Activated CD4-positive, alpha-beta T cell treated with anti-CD3 and anti-CD28 coated beads, Interleukin-2, amount 50 U/mL, for 48 hours (primary cell): ENCODE data around the gene ITPK1.

ENCODE experiments used
- DNase-seq, 2 experiments: peaks; one replicate each; pipeline ENCODE4 v3.0.0-alpha.2; 2020

Gene ITPK1

GRCh38 chr14:92985521-92985920 lies 130.2 kb downstream of the ITPK1 start:
- DNase-seq = no peak

GRCh38 chr14:92984896-92985295 lies 130.8 kb downstream of the ITPK1 start:
- DNase-seq = no peak

GRCh38 chr14:92984082-92984788 lies 131.5 kb downstream of the ITPK1 start:
- no peak for DNase-seq

DNA sequence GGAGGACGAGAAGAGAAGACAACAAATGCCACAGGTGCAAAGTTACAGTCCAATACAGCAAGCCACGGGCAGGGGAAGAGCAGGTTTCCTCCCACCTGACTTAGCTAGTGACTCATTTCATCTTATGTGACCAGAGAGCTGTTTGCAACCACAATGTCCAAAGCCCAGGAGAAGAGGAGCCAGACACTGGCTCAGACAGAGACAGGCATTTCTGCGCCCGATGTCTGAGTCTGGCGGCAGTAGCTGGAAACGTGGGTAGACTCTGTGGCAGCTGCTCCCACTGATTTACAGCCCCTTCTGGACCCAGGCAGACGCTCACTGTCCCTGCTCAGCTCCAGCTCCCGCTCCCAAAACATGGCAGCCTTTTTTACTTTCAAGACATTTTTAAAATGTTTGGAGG lies 132.8 kb downstream of the ITPK1 start:
- no peak for DNase-seq

DNA sequence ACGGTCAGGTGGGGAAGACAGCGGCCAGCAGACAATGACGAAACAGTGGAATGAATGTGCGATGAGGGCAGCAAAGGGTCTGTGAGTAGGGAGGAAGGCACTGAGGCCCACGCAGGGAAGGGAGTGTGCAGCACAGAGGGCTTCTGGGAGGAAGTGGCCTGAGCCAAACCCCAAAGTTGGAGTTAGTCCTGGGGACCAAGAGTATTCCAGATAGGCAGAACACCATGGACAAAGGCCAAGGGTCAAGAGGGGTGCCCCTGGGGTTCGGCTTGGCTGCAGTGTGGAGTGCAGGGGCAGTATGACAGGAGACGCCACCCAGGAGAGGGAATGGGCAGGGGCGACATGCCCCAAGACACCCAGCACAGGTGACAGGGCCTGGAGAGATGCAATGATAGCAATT lies 134.0 kb downstream of the ITPK1 start:
- DNase-seq = no peak

DNA sequence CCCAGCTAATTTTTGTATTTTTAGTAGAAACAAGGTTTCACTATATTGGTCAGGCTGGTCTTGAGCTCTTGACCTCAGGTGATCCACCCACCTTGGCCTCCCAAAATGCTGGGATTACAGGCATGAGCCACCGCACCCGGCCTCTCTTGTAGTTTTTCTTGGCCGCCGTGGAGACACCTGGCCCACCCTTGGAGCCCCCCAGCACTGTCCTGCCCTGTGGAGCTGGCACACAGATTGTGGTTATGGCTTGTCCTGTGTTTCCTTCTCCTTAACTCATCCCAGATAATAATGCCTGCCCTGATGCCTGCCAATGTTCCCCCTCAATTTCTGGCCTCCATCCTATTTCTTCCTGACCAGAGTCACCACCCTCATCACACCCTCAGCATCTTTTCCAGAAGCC lies 134.9 kb downstream of the ITPK1 start:
- DNase-seq = no peak

DNA sequence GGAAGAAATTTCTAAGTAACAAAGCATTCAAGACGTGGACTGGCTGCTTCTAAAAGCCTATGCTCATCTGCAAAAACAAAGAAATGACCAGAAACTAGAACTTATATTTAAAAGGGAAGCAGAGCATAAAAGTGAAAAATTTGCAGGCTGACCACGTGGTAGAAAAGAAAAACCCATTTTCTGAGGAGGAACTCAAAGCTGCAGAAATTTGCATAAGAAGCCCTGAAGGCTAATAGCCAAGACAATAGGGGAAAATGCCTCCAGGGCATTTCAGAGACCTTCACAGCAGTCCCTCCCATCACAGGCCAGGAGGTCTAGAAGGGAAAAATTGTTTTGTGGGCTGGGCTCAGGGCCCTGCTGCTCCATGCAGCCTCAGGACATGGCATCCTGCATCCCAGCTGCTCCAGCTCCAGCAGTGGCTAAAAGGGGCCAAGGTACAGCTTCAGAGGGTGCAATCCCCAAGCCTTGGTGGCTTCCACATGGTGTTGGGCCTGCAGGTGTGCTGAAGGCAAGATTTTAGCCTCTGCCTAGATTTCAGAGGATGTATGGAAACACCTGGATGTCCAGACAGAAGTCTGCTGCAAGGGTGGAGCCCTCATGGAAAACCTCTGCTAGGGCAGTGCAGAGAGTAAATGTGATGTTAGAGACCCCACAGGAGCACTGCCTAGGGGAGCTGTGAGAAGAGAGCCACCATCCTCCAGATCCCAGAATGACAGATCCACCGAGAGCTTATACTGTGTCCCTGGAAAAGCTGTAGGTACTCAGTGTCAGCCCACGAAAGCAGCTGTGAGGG lies 137.3 kb downstream of the ITPK1 start:
- DNase-seq = no peak

- DNase-seq = no peak
Observed at GRCh38 chr14:92976268-92976667, 139.5 kb downstream of the ITPK1 start.

DNA sequence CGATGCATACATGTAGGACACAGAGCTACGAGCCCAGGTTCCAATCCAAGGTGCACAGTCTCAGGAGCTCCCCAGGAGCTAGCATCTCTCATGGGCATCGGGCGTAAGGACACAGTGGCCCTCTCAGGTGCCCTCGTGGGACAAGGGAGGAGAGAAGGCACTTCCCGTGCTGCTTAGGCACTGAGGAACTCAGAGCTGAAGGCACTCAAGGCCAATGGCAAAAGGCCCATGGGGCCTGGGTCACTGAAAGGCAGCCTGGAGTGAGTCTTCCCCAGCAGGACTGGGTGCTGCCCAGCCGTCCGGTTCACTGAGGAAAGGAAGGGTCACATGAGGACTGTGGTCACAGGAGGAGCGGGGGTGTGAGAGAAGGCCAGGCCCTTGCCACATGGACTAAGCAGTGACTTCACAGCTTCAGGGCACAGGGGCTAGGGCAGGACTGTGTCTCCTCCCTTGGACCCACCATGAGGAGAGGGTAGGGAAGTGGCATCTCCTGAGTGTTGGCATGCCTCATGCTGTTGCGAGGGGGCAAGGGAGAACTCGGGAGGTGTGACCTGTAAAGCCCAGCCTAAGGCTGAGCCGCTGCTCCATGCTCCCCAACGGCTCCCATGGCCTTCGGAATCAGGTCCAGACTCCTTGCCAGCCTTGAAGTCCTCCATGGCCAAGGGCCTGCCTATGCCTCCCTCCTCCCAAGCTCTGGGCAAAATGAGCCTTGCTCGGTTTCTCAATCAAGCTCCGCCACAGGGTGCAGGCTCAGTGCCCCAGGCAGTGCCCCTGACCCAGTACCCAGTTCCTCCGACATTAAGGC lies 141.0 kb downstream of the ITPK1 start:
- DNase-seq = no peak

DNA sequence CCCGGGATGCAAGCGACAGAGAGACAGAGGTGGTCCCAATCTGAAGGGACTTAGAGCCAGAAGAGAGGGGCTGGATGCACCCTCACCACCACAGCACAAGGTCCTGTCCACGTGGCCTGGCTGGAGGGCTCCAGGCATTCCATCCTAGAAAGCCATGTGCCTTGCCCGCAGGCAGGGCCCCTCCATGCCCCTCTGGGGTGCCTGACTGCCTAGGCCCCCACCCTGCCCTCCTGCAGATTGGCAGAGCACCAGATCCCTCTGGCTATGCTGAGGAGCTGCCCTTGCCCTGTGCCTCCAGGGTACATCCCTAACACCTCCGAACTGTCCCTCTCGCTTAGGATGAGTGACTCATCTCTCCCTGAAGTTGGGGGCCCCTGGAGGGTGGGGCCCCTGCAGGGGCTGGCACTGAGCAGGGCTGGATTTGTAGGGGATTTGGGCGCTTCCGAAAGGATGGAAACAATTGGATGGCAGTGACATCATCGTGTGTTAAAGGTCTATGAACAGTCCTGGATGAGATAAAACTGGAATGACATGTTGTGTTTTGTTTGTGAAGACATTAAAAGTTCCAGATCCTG lies 141.8 kb downstream of the ITPK1 start:
- DNase-seq = no peak

DNA sequence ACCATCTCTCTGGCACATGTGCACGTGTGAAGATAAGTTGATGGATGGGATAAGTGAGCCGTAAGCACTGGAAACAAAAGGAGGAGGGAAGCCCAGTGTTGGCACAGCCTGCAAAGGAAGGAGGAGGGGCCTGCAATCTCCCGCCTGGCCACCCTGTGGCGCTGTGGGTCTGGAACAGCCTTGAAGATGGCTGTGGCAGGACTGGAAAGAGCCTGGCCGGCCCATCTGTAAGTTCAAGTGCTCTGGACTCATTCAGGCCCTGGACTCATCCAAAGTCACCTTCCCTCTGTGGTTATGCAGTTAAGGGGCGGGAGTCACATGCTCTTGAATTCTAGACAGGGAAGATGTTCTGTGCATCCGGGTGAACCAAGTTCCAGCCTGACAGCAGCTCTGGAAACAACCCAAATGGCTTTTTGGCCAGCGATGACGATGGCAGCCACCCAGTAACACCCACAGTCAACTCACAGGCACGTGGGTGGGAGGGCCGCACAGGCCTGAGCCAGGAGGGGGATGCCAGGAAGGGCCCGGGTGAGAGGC lies 142.4 kb downstream of the ITPK1 start:
- DNase-seq = peak; percentile 48 to 51

DNA sequence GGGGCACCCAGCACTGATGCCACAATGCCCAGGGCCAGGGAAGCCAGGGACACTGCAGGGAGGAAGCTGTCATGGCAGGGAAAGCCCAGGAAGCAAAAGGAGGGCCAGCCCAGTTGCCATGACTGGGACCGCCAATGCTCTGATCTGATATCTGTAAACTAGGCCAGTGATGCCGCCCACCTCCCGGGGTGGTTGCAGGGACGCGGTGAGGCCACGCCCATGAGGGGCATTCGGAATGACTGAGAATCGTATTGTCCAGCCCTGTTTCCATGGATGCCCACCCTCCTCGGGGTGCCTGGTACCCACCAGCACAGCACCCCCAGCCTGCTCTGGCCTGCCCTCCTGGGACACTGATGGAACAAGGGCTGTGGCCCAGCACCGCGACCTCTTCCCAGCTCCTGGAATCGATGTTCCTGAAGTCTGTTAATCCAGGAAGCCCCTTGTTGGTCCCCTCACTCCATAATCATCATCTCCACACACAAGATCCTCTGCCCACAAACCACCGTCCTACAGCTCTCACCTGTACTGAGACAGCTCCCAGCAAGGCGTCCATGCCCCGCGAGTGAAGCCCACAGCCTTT lies 144.0 kb downstream of the ITPK1 start:
- DNase-seq = no peak

DNA sequence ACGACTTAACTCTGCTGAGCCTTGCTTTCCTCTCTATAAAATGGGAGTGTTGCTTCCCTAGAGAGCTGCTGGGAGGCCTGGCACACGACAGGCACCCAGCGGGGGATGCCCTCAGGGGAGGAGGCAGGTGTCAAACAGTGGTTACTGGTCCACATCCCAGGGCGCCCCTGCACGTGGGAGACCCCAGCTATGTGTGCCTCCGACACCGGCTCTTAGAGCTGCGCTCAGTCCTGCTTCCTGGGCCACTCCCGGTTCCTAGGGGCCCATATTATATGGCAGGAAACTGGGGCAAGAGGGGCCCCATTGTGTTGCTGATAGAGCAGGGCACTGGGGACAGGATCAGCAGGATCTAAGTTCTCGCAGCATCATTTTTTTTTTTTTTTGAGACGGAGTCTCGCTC lies 145.5 kb downstream of the ITPK1 start:
- DNase-seq = no peak

GRCh38 chr14:92969871-92970270 lies 145.9 kb downstream of the ITPK1 start:
- no peak for DNase-seq

- no peak for DNase-seq
Observed at GRCh38 chr14:92969430-92969829, 146.3 kb downstream of the ITPK1 start.

DNA sequence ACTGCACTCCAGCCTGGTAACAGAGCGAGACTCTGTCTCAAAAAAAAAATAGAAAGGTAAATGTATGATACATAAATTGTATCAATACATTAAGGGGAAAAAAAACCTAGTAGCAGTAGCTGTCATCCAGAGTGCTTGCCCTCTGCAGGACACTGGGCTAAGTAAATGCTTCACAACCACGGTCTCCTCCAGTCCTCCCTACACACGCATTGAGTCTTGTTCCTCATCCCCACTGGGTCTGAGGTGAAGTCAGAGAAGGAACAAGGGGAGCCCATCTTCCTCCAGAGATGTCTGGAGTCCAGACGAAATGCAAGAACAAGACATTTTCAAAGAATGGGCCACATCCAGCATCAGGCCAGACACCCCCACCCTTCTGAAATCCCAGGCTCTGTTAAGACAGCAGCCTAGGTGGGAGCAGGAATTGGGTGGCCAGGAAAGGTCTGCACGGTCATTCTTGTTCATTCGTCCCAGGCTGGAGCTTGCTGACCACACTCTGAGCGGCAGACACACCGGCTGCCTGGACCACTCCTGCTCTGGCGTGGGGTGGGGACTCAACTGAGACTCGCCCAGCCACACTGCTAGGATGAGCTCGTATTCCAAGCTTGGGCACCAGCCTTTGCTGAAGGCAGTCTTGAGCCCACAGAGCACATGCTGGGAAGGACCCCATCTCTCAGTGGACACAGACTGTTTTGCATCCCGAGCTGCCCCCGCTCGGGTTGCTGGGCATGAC lies 147.3 kb downstream of the ITPK1 start:
- DNase-seq = no peak

- no peak for DNase-seq
Observed at GRCh38 chr14:92967346-92967926, 148.3 kb downstream of the ITPK1 start.

- DNase-seq = no peak
Observed at GRCh38 chr14:92965281-92965680, 150.4 kb downstream of the ITPK1 start.

DNA sequence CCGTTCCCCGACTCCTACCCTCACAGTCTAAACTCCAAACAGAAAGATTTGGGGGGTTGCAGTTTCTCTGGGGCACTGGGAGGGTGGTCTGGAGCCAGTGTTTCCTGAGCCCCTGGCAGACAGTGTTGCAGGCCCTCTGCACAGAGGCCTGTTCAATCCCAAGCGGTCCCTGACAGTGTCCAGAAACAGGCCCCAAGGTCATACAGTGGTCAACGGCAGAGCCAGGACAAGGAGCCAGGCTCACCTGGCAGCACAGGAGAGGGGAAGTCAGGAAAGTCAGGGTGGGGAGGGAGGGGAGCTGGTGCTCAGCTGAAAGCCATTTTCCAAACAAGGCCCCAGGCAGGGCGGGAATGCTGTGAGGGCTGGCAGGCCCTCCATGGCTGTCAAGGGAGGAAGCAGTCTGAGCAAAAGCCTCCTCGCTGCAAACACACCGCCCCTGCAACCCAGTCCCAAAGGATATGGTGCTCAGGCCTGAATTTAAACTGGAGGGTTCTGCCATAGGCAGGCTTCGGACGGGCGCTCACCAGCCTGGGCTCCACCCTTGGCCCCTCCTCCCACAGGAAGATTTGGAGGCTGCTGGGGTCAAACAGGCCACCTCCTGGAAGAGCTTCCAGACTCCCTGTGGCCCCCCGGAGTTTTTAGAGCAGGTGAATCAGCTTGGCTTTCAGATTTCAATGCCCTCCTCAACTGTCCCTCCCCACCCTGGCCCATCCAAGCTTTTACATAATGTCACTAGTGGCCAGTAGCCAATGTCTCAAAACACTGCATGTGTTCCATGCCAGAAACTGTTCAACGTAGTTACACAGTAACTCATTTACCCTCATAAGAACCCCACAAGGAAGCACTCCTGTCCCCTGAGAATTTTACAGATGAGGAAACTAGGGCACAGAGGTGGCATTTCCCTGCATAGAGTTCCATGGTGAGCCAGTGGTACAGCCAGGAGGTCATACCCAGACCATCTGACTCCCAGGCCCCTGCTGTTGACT lies 151.3 kb downstream of the ITPK1 start:
- no peak for DNase-seq
